ENCODE data around the gene MEF2A.

Gene MEF2A

GRCh38 chr15:99704444-99704838 lies 138.7 kb downstream of the MEF2A start:
- DNase-seq (ENCODE audit: low read depth), result no peak

GRCh38 chr15:99706557-99707303 lies 140.9 kb downstream of the MEF2A start:
- no peak for DNase-seq (ENCODE audit: low read depth)

- DNase-seq (ENCODE audit: low read depth), result no peak
Observed at GRCh38 chr15:99707473-99708270, 141.9 kb downstream of the MEF2A start.

DNA sequence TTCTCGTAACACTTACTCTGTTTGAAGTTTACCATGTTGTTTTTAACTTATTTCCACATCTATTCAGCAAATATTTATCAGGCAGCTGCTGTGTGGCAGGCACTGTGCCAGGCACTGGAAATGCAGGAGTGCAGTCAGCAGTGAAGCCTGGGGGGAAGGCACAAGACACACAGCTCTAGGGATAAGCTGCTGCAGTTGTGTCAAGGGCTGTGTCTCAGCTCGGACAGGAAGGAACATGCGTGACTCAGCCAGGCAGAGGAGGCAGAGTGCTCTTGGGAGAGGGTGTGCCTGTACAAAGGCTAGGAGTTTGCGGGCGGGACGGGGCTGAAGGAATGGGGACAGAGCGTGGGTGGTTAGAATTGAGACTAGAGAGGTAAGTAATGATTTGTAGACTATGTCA lies 142.8 kb downstream of the MEF2A start:
- no peak for DNase-seq (ENCODE audit: low read depth)

- no peak for DNase-seq (ENCODE audit: low read depth)
Observed at GRCh38 chr15:99709243-99709986, 143.6 kb downstream of the MEF2A start.

DNA sequence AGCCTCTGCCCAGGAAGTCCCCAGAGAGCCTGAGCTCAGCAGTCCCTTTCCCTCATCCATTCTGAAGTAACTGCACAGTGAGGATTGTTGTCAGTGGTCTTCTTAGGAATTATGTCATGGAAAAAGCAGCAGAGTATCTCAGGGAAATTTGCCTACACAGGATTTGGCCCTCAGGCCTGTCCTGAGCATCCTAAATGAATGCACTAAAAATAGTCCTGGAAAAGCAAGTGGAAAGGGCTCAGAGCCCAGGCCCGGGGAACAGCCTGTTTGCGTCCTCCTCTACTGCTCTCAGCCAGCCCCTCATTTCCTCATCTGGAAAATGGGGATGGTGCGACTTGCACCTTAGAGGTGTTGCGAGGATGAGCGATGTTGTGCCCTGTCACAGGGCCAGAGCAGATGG lies 145.8 kb downstream of the MEF2A start:
- DNase-seq (ENCODE audit: low read depth), result no peak

- no peak for DNase-seq (ENCODE audit: low read depth)
Observed at GRCh38 chr15:99712415-99712814, 146.6 kb downstream of the MEF2A start.

- no peak for DNase-seq (ENCODE audit: low read depth)
Observed at GRCh38 chr15:99716540-99717095, 150.8 kb downstream of the MEF2A start.

DNA sequence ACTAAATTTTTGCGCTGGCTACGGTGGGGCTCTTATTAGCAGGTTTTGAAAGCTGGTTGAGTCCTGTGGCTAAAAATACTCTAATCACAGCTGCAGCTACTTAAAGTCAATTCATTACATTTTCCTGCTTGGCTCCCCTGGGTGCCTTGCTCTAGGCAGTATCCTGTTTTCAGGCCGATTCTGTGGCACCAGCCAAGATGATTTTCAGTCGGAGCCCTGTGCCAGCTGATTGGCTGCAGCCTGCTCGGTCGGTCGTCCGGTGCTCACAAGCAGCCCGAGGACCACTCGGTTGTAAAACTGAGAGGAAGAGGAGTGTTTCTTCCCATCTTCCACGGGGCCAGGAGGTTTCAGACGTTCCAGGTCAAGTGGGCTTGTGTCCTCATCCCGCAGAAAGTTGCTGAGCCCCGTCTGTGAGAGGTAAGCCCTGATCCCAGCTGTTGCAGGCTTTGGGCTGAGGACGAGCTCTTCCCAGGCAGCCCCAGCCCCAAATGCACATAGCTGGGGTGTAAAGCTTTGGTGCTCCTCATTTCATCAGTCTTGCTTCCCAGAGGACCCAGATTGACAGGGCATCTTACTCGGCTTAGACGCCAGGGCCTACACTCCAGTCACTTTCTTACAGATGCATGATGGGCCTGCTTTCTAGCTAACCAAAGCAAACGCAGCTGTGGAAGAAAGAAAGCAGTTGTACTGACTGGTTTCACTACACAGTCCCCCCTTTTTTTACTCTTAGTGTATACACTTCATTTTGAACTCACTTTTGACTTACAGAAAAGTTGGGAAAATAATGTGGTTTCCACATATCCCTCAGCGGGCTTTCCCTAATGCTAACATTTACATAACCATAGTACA lies 151.6 kb downstream of the MEF2A start:
- no peak for DNase-seq (ENCODE audit: low read depth)

DNA sequence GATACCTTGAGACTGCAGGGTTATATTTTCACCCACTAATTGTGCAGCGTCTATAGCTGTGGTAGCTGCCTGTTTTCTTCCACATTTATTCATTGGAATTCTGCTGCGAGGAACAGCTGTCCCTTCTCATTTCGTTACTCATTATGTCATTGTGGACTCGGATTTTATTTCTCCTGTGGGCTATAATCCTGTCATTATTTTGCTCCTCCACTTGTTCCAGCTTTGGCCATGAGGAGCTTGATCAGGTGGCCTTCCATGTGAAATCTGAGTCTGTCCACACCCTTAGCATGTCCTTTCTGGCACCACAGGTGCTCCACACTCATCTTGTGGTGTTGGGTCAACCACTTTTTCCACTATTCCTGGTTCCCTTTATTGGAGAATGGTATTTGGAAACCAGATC lies 152.6 kb downstream of the MEF2A start:
- DNase-seq (ENCODE audit: low read depth), result no peak

GRCh38 chr15:99719096-99719541 lies 153.3 kb downstream of the MEF2A start:
- no peak for DNase-seq (ENCODE audit: low read depth)

DNA sequence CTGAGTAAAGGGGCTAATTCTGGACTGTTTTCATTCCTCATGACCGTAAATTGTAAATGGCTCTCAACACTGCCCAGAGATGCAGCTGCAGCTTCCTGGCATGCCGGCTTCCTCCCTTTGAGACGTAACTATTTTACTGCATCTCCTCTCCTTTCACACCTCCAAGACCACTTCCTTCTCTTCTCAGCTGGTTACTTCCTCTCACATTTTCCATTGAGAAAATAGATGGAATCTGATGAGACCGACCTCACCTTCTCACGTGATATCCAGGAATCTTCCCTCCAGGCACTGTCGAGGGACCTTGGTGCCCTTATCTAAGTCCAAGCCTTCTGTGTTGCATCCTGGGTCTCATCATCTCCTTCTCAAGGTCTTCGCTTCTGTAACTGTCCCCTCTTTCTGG lies 154.7 kb downstream of the MEF2A start:
- DNase-seq (ENCODE audit: low read depth), result no peak

DNA sequence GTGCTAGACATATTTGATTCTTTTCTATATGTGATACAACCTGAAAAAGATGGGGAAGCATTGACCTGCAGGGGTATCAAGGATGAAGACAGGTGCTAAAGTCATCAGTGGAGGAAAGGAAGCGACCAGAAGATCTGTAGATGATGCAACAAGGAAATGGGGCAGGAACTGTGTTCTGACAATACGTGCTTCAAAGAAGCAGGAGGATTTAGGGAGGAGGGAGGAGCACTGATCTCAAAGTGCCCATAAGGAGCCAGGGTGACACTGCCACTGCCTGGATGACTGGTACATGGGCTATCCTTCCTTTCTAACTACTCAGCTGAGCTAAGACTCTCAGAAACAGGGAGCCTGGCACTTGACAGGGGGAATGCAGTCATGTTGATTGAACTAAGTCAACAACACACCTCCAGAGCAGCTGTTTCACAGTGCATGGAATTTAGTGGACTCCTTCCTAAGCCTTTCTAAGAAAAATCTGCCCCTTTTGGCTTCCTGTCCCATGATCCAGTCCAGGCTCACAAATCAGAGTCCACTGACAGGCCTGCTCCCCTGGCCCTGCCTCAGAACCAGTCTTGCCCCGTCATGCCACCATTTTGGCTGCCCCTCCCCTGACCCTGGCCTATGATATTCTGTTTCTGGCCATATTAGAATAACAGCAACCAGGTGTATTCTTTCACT lies 155.5 kb downstream of the MEF2A start:
- no peak for DNase-seq (ENCODE audit: low read depth)

DNA sequence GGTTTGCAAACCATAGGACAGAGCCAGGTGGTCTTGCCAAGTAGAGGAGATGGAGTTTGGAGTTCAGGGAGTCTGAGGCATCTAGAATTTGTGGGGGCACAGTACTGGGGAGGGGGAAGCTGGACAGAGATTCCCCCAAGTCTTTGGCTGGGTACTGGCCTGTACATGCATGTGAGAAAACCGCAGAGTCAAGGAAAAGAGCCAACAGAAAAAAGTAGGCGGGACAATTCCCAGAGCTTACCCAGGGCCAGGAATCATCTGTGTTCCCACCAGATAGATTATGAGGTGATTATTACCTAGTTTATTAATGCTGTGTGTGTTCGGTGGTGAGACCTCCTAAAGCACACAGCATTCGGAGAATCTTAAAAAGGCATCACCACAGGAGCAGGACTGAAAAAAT lies 156.1 kb downstream of the MEF2A start:
- no peak for DNase-seq (ENCODE audit: low read depth)

- DNase-seq (ENCODE audit: low read depth), result no peak
Observed at GRCh38 chr15:99722406-99722805, 156.6 kb downstream of the MEF2A start.

GRCh38 chr15:99726333-99726732 lies 160.5 kb downstream of the MEF2A start:
- no peak for DNase-seq (ENCODE audit: low read depth)

- no peak for DNase-seq (ENCODE audit: low read depth)
Observed at GRCh38 chr15:99727330-99727729, 161.5 kb downstream of the MEF2A start.

DNA sequence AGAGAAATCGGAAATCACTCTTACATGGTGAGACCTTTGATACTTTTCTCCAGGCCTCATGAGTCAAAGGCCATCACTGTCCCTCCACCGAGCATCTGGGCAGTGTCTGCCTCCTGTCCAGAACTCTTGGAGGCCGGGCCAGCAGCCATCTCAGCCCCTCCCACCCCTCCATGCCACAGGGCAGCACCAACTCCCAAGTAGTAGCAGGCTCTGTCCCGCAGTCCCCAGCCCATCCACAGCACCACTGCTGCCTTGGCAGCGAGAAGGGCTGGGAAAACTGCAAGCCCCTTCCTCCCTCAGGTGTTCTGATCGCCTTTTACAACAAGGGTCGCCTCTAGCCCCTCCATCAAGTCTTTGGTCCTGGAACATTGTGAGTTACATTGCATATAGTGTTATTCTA lies 161.9 kb downstream of the MEF2A start:
- no peak for DNase-seq (ENCODE audit: low read depth)

DNA sequence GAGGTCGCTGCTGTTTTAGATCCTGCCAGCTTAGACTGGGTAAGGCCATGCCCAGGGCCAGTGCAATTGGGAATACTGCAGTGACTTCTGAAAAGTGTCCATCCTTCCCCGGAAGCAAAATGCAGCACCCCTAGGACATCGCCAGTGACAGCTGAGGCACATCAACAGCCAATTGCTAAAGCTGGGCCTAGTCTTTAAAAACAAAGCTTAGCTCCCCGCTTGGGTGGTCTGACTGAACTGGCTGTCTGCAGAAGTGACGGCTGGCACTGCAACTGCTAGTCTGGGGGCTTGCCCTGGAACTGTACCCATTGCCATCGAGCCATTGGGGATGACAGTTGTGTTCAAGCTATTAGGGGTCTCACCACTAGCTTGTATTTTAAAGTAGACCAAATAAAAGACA lies 163.1 kb downstream of the MEF2A start:
- no peak for DNase-seq (ENCODE audit: low read depth)

DNA sequence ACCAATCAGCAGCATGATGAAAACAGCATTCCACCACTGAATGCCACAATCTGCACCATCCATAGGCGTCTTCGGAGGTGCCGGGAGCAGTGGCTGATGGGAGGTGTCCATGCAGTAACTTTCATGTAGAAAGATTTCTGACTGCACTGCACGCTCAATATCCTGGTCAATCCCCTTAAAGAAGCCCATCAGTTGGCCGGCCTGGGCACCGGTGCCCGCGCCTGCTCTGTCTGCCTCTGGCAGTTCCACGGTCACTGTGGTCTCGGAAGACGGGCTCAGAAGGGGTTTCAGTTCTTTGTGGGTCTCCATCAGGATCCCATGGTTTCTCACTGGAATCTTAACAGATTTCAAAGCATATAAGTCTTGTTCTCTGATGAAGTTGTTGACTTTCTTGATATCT lies 163.5 kb downstream of the MEF2A start:
- DNase-seq (ENCODE audit: low read depth), result no peak

DNA sequence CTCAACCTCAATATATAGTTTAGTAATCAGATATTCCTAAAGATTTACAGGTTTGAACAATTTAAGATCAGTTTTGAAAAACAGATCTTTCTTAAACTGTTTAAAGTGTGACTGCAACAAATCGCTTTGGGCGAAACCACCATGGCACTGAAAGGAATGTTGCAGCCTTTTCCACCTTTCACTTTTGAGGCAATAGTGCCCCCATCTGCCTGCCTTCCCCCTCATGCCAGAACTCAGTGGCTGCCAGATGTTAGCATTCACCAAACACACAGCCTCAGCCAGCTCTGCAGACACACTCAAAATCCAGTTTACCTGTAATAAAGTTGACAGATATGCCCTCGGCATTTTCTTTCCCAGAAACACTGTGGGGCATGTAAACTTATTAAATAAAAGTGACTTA lies 164.1 kb downstream of the MEF2A start:
- DNase-seq (ENCODE audit: low read depth), result no peak
